Body of pancreas (tissue), 4 donors: ENCODE data around the gene NDST4. TPM values are rescaled to one million over a fixed set of nuclear protein-coding genes. Genes with fewer than 3 reads are reported as not detected.

Experiments used
- ATAC-seq: fragments of 150-250 bp; one replicate; pipeline ENCODE4 v1.9.1; 2016
- DNase-seq, 4 donors: peaks; one replicate each; pipeline ENCODE4 v3.0.0-alpha.2; 2019
- H3K27ac ChIP-seq, 4 donors: fragments of 200-600 bp; sonication (generic); 1 replicate in 3 of 4; 2 replicates in 1 of 4; pipeline versions ENCODE4 v1.5.1 to v1.6.1; 2016 to 2019; ENCODE audit warnings: mild to moderate bottlenecking in 1 of 4, mixed read lengths in 1 of 4, moderate library complexity in 1 of 4
- H3K27me3 ChIP-seq, 2 donors: fragments of 200-600 bp; sonication (generic); one replicate each; pipeline ENCODE4 v1.6.0; 2016; ENCODE audit warnings: mild to moderate bottlenecking in 1 of 2
- H3K36me3 ChIP-seq, 2 donors: fragments of 200-600 bp; sonication (generic); replicated peaks in 1 of 2; 2 replicates each; pipeline ENCODE4 v1.5.1; 2016; ENCODE audit warnings: low read depth in 2 of 2; ENCODE audit not compliant: insufficient read depth in 1 of 2
- H3K4me1 ChIP-seq: fragments of 200-600 bp; sonication (generic); one replicate; pipeline ENCODE4 v1.6.0; 2016
- H3K4me3 ChIP-seq, 2 donors: fragments of 200-600 bp; sonication (generic); 1 replicate in 1 of 2; 2 replicates in 1 of 2; pipeline ENCODE4 v1.5.1; 2016 to 2019
- H3K9me3 ChIP-seq, 3 donors: fragments of 200-600 bp; sonication (generic); 1 replicate in 2 of 3; 2 replicates in 1 of 3; pipeline ENCODE4 v1.5.1; 2016
- CTCF ChIP-seq, 7 experiments: fragments of 450-650 bp in 4 of 7; fragments of 200-600 bp in 3 of 7; sonication (generic) in 3 of 7; IDR thresholded peaks; one replicate each; pipeline ENCODE4 v1.5.1; 2016 to 2019; ENCODE audit warnings: antibody characterized with exemption in 7 of 7
- POLR2A ChIP-seq, 3 donors: fragments of 450-650 bp; IDR thresholded peaks; one replicate each; pipeline ENCODE4 v1.6.1; 2016; ENCODE audit warnings: antibody characterized with exemption in 3 of 3, mild to moderate bottlenecking in 2 of 3
- WGBS, 2 donors: methylation state at CpG; one replicate each; pipeline ENCODE4 v1.1.5; 2017; 5-methylcytosine and 5-hydroxymethylcytosine counted together
- intact Hi-C: fragments of 100-400 bp; cut with DNase I; formaldehyde crosslinking; loops from one replicate; pipeline ENCODE4 v1.15.1; 2023
- total RNA-seq, 2 donors: library from RNA; depleted of rRNA; stranded (reverse); fragments of >200 nt; gene quantifications; one replicate each; pipeline ENCODE4 v1.1.0, GENCODE V29; 2016

Gene NDST4
- total RNA-seq, 2 donors from 2014 or later, result not detected

- H3K4me3 ChIP-seq, result no peak overlapping the region
- H3K4me1 ChIP-seq, result no peaks in the 10 kb centered on the region
- DNase-seq (no peak), ATAC-seq (peak; percentile 42)
- 3 to 5% methylated on average over 4 of the region's 4 CpGs for WGBS, 2 donors
- intact Hi-C loops, result loop anchor here (10.0 kb wide), 1 partner anchor 764 kb away; no protein-coding TSS in a partner anchor
- H3K36me3 ChIP-seq, result no peaks in the 10 kb centered on the region
- H3K9me3 ChIP-seq, result no peaks in the 10 kb centered on the region
- TF ChIP-seq CTCF (IDR thresholded peaks at IDR 0.05), result peak; percentile 48 to 65 (median 57)
- TF ChIP-seq POLR2A (IDR thresholded peaks at IDR 0.05), result no peak
- H3K27me3 ChIP-seq, result no peaks in the 10 kb centered on the region
- H3K27ac ChIP-seq, result no peak overlapping the region
Measured at GRCh38 chr4:115090483-115091075, 22.8 kb downstream of the NDST4 start.

DNA sequence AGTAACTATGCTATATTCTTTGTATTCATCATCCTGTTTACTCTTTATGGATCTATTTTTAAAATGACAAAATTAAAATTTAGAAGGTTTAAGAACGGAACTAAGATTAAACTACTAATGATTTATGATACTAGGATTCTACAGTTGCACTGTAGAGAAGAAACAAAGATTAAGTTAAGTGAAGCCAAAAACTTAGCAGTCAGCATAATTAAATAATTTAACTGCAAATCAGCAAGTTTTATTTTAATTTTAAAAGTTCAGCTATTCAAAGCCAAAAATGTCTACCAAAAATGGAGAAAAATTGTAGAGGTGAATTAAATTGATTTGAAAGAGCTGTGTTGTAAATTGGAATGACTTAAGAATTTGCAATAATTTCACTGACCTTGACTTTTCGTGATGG lies 30.8 kb downstream of the NDST4 start:
- H3K9me3 ChIP-seq, result peaks cover 0 to 7% (median 0%) of the 10 kb centered on the region in 3 donors
- no peak for TF ChIP-seq POLR2A (IDR thresholded peaks at IDR 0.05)
- no peak for TF ChIP-seq CTCF (IDR thresholded peaks at IDR 0.05)
- H3K4me3 ChIP-seq, result no peak overlapping the region
- no peaks in the 10 kb centered on the region for H3K27me3 ChIP-seq
- H3K4me1 ChIP-seq, result no peaks in the 10 kb centered on the region
- intact Hi-C loops, result no loop called here
- no peaks in the 10 kb centered on the region for H3K36me3 ChIP-seq
- no peak for ATAC-seq
- WGBS, 2 donors, result 51 to 71% methylated on average over 2 of the region's 2 CpGs
- no peak for DNase-seq
- no peak overlapping the region for H3K27ac ChIP-seq

- intact Hi-C loops, result no loop called here
- H3K9me3 ChIP-seq, result no peaks in the 10 kb centered on the region
- WGBS, 2 donors, result 64 to 77% methylated on average over 7 of the region's 7 CpGs
- no peaks in the 10 kb centered on the region for H3K4me1 ChIP-seq
- DNase-seq, result no peak
- no peaks in the 10 kb centered on the region for H3K27me3 ChIP-seq
- no peak for TF ChIP-seq CTCF (IDR thresholded peaks at IDR 0.05)
- TF ChIP-seq POLR2A (IDR thresholded peaks at IDR 0.05), result no peak
- no peak for ATAC-seq
- no peak overlapping the region for H3K4me3 ChIP-seq
- H3K27ac ChIP-seq, result no peak overlapping the region
- H3K36me3 ChIP-seq, result no peaks in the 10 kb centered on the region
Measured at GRCh38 chr4:115076691-115077090, 36.7 kb downstream of the NDST4 start.

DNA sequence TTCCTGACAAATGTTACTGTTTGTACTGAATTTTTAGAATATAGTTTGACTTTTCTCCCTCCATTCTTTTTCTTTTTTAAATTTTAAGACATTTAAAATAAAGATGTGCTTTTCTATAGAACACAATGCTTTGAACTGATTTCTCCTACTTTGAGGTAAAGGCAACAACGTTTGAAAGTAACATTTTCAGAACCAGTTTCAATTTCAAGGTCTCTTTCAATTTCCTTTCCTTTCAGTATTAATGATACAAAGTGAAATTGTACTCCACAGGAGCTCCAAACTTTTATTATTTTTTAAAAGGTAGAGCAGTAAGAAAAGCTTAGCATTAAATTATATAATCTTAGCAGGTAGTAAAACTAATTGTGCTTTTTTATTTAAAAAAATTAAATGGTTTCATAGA lies 54.9 kb downstream of the NDST4 start:
- DNase-seq, result no peak
- no peaks in the 10 kb centered on the region for H3K36me3 ChIP-seq
- intact Hi-C loops, result no loop called here
- 7 to 13% methylated on average over 1 of the region's 1 CpG for WGBS, 2 donors
- no peak overlapping the region for H3K27ac ChIP-seq
- no peak for TF ChIP-seq POLR2A (IDR thresholded peaks at IDR 0.05)
- no peak for TF ChIP-seq CTCF (IDR thresholded peaks at IDR 0.05)
- H3K27me3 ChIP-seq, result no peaks in the 10 kb centered on the region
- H3K4me3 ChIP-seq, result no peak overlapping the region
- ATAC-seq, result no peak
- H3K9me3 ChIP-seq, result no peaks in the 10 kb centered on the region
- no peaks in the 10 kb centered on the region for H3K4me1 ChIP-seq

- ATAC-seq, result no peak
- H3K9me3 ChIP-seq, result no peaks in the 10 kb centered on the region
- 84 to 86% methylated on average over 4 of the region's 4 CpGs for WGBS, 2 donors
- no peak for DNase-seq
- H3K4me3 ChIP-seq, result no peak overlapping the region
- intact Hi-C loops, result no loop called here
- no peaks in the 10 kb centered on the region for H3K27me3 ChIP-seq
- H3K27ac ChIP-seq, result no peak overlapping the region
- no peak for TF ChIP-seq POLR2A (IDR thresholded peaks at IDR 0.05)
- H3K4me1 ChIP-seq, result no peaks in the 10 kb centered on the region
- no peaks in the 10 kb centered on the region for H3K36me3 ChIP-seq
Measured at GRCh38 chr4:115054836-115055235, 58.6 kb downstream of the NDST4 start.
